ENCODE measurements around the gene PALM. TPM values are rescaled to one million over a fixed set of nuclear protein-coding genes. Genes with fewer than 3 reads are reported as not detected.
"Not testable (repeated sequence)": the region's sequence is repeated elsewhere in the genome, so short reads cannot be mapped to it uniquely, and the experiment has no call there.

The PALM gene
- total RNA-seq, 2 experiments from 2014 or later = not detected

- no peaks in the 10 kb centered on the region for H3K27me3 Mint-ChIP-seq
- peaks cover 5% of the 10 kb centered on the region for H3K4me1 Mint-ChIP-seq
- ChIA-PET POLR2A (no interaction called here), CTCF (no interaction called here)
- peaks cover 1% of the 10 kb centered on the region for H3K9me3 Mint-ChIP-seq
- no peak for DNase-seq
- no peaks in the 10 kb centered on the region for H3K36me3 Mint-ChIP-seq (ENCODE audit: low read depth)
- H3K27ac Mint-ChIP-seq = no peak overlapping the region
- no peak overlapping the region for H3K4me3 Mint-ChIP-seq
Observed at GRCh38 chr19:738509-739128, 29.9 kb downstream of the PALM start.

DNA sequence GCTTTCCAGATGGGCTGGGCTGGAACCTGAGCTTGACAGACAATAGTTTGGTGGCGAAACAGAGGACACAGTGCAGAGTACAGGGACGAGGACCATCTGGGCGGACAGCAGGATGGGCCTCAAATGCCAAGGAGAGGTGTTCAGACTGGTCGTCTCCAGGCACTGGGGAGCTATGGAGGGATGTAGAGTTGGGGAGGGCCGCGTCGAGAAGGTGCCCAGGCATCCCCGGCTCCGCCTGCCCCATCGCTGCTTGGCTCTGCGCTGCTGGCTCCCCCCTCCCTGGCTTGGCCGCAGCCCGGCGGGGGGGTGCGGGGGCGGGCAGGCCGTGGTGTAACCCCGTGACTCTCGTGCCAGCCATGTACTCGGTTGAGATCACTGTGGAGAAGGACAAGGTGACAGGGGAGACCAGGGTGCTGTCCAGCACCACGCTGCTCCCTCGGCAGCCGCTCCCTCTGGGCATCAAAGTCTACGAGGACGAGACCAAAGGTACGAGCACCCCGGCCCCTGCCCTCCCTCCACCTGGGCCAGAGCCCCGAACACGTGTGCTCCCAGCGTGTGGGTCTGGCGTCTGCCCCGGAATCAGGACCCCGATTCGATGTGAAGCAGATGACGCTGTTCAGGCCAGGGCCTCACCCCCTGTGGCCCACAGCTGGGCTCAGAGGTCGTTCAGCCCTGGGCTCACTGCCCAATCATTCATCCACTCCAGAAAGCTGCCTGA lies 31.4 kb downstream of the PALM start:
- H3K4me1 Mint-ChIP-seq = no peaks in the 10 kb centered on the region
- ChIA-PET CTCF (no interaction called here), POLR2A (interaction anchor here (0.7 kb wide), 1 partner anchor 60 kb away, joined by 3 read pairs; no protein-coding TSS in a partner anchor)
- no peak for DNase-seq
- no peaks in the 10 kb centered on the region for H3K36me3 Mint-ChIP-seq (ENCODE audit: low read depth)
- no peaks in the 10 kb centered on the region for H3K27me3 Mint-ChIP-seq
- peaks cover 7% of the 10 kb centered on the region for H3K9me3 Mint-ChIP-seq
- H3K4me3 Mint-ChIP-seq = no peak overlapping the region
- no peak overlapping the region for H3K27ac Mint-ChIP-seq

GRCh38 chr19:740816-741505 lies 32.2 kb downstream of the PALM start:
- H3K27ac Mint-ChIP-seq; H3K4me3 Mint-ChIP-seq; DNase-seq; H3K9me3 Mint-ChIP-seq; H3K4me1 Mint-ChIP-seq; H3K27me3 Mint-ChIP-seq; H3K36me3 Mint-ChIP-seq (ENCODE audit: low read depth); CTCF ChIA-PET; POLR2A ChIA-PET: not testable (repeated sequence)

- no peak for DNase-seq
- Mint-ChIP-seq H3K36me3 (ENCODE audit: low read depth) (no peaks in the 10 kb centered on the region), H3K4me1 (no peaks in the 10 kb centered on the region), H3K27ac (no peak overlapping the region), H3K27me3 (no peaks in the 10 kb centered on the region), H3K4me3 (no peak overlapping the region), H3K9me3 (peaks cover 9% of the 10 kb centered on the region)
- CTCF ChIA-PET = no interaction called here
- POLR2A ChIA-PET = no interaction called here
Observed at GRCh38 chr19:741506-742131, 32.9 kb downstream of the PALM start.

DNA sequence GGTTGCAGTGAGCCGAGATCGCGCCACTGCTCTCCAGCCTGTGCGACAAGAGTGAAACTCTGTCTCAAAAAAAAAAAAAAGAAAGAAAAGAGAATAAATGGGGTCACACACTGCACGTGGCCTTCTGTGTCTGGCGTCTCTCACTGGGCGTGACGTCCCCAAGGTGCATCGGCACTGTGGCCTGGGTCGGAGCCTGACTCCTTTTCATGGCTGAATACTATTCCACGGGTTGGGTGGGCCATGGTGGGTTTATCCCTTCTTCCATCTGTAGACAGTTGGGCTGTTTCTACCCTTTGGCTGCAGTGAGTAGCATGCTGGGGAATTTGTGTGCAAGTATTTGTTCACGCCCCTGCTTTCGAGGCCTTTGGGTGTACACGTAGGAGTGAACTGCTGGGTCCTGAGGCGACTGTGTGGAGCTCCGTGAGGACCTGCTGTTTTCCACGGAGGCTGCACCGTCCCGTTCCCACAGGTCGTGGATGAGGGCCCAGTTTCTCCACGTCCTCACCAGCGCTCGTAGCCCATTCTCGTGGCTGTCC lies 33.9 kb downstream of the PALM start:
- Mint-ChIP-seq H3K4me3 (no peak overlapping the region), H3K36me3 (ENCODE audit: low read depth) (no peaks in the 10 kb centered on the region), H3K9me3 (peaks cover 9% of the 10 kb centered on the region), H3K4me1 (no peaks in the 10 kb centered on the region), H3K27me3 (no peaks in the 10 kb centered on the region), H3K27ac (no peak overlapping the region)
- ChIA-PET POLR2A (no interaction called here), CTCF (no interaction called here)
- DNase-seq = no peak

GRCh38 chr19:743168-743687 lies 34.5 kb downstream of the PALM start:
- CTCF ChIA-PET = no interaction called here
- Mint-ChIP-seq H3K36me3 (ENCODE audit: low read depth) (no peaks in the 10 kb centered on the region), H3K27ac (no peak overlapping the region), H3K4me1 (no peaks in the 10 kb centered on the region), H3K9me3 (peaks cover 9% of the 10 kb centered on the region), H3K4me3 (no peak overlapping the region), H3K27me3 (no peaks in the 10 kb centered on the region)
- POLR2A ChIA-PET = no interaction called here
- no peak for DNase-seq

GRCh38 chr19:745138-745537 lies 36.4 kb downstream of the PALM start:
- DNase-seq; CTCF ChIA-PET; H3K27ac Mint-ChIP-seq; H3K36me3 Mint-ChIP-seq (ENCODE audit: low read depth); H3K4me3 Mint-ChIP-seq; H3K4me1 Mint-ChIP-seq; H3K9me3 Mint-ChIP-seq; H3K27me3 Mint-ChIP-seq: not testable (repeated sequence)
- POLR2A ChIA-PET = interaction anchor here (1.3 kb wide), 1 partner anchor 82 kb away, joined by 3 read pairs; the partner anchor contains the start of gene RNF126

DNA sequence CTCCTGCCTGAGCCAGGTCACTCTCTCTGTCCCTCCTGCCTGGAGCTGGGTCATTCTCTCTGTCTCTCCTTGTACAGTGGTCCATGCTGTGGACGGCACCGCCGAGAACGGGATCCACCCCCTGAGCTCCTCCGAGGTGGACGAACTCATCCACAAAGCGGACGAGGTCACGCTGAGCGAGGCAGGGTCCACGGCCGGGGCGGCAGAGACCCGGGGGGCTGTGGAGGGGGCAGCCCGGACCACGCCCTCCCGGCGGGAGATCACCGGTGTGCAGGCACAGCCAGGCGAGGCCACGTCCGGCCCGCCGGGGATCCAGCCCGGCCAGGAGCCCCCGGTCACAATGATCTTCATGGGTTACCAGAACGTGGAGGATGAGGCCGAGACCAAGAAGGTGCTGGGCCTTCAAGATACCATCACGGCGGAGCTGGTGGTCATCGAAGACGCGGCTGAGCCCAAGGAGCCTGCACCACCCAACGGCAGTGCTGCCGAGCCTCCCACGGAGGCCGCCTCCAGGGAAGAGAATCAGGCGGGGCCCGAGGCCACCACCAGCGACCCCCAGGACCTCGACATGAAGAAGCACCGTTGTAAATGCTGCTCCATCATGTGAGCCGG lies 37.6 kb downstream of the PALM start:
- H3K4me3 Mint-ChIP-seq = no peak overlapping the region
- no peak overlapping the region for H3K27ac Mint-ChIP-seq
- no peaks in the 10 kb centered on the region for H3K4me1 Mint-ChIP-seq
- peaks cover 9% of the 10 kb centered on the region for H3K9me3 Mint-ChIP-seq
- no peak for DNase-seq
- H3K36me3 Mint-ChIP-seq (ENCODE audit: low read depth) = no peaks in the 10 kb centered on the region
- no peaks in the 10 kb centered on the region for H3K27me3 Mint-ChIP-seq
- ChIA-PET POLR2A (interaction anchor here (1.3 kb wide), 1 partner anchor 83 kb away, joined by 3 read pairs; the partner anchor contains the start of gene RNF126), CTCF (interaction anchor here (0.5 kb wide), 1 partner anchor 126 kb away, joined by 3 read pairs; no protein-coding TSS in a partner anchor)

DNA sequence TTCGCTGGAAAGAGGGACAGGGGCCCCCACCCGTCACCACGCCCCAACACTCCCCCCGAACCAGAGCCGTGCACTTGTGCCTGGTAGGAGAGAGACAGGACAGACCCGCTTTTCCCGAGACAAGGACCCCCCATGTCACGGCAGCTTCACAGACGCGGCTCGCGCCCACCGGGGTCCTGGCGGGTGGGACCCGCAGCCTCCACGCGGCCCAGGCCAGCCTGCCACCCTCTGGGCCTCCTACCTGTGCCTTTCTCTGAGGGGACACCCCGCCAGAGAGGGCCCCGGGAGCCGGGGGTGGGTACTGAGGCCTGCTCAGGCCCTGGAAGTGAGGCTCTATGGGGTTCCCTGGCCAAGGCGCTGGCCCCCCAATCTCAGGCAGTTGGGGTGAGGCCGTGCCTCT lies 38.2 kb downstream of the PALM start:
- Mint-ChIP-seq H3K36me3 (ENCODE audit: low read depth) (no peaks in the 10 kb centered on the region), H3K27me3 (no peaks in the 10 kb centered on the region)
- CTCF ChIA-PET = no interaction called here

DNA sequence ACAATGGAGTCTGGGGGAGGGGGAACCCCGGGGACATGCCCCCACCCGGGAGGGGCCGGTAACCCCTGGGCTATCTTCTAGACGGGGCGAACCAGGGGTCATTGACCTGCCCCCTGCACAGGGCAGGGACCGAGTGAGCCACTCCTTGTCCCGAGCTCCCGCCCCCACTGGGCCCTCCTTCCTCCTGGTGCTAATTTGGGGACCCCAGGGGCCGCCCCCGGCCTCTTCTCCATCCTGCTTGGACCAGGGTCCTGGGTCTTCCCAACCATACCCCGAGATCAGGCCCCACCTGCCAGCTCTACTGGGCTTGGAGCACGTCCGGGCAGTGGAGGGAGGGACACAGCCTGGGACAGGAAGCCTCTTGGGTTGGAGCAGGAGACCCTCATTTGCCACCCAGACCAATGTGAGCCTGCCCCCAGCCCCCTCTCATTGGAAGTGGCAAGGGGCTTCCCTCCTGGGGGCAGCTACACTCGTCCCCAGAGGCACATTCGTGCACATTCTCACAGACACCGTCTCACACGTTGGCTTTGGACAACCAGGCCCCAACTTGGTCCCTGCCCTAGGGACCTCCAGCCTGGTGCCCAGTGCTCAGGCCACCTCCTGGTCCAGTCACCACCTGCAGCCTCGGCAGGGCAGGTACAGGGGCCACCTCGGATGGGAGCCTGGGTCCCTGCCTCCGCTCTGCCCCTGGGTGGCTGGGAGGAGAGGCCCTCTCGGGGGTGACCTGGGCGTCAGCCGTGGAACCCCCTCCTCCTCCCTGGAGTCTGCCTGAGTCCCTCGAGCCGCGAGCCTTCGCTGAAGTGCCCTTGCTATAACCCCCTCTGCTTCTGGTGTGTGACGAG lies 38.9 kb downstream of the PALM start:
- no peak overlapping the region for H3K27ac Mint-ChIP-seq
- no peak for DNase-seq
- no peaks in the 10 kb centered on the region for H3K36me3 Mint-ChIP-seq (ENCODE audit: low read depth)
- no peaks in the 10 kb centered on the region for H3K4me1 Mint-ChIP-seq
- no peak overlapping the region for H3K4me3 Mint-ChIP-seq
- CTCF ChIA-PET = no interaction called here
- no peaks in the 10 kb centered on the region for H3K27me3 Mint-ChIP-seq
- peaks cover 9% of the 10 kb centered on the region for H3K9me3 Mint-ChIP-seq
- POLR2A ChIA-PET = no interaction called here

More for the DNA sequence above, 38.2 kb downstream of the PALM start:
- no peak for DNase-seq
- H3K9me3 Mint-ChIP-seq = peaks cover 9% of the 10 kb centered on the region
- H3K4me1 Mint-ChIP-seq = no peaks in the 10 kb centered on the region
- H3K27ac Mint-ChIP-seq = no peak overlapping the region
- POLR2A ChIA-PET = no interaction called here
- no peak overlapping the region for H3K4me3 Mint-ChIP-seq

DNA sequence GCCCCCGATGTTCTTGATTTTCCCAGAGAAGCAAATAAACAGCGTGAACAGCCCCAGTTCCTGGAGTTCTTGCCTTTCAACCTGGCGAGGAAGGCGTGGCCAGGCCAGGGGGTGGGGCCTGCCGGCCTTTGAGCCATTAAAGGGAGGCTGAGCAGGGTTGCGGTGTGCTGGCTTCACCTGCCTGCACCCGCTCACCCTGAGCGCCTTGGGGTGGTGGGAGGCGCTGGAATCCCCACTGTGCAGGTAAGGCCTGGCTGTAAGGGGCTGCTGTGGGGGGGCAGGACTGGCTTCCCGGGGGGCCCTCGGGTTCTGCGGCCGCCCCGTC lies 39.5 kb downstream of the PALM start:
- Mint-ChIP-seq H3K4me3 (no peak overlapping the region), H3K27ac (no peak overlapping the region), H3K4me1 (no peaks in the 10 kb centered on the region), H3K9me3 (peaks cover 9% of the 10 kb centered on the region), H3K36me3 (ENCODE audit: low read depth) (no peaks in the 10 kb centered on the region), H3K27me3 (no peaks in the 10 kb centered on the region)
- DNase-seq = no peak
- CTCF ChIA-PET = no interaction called here
- POLR2A ChIA-PET = no interaction called here

DNA sequence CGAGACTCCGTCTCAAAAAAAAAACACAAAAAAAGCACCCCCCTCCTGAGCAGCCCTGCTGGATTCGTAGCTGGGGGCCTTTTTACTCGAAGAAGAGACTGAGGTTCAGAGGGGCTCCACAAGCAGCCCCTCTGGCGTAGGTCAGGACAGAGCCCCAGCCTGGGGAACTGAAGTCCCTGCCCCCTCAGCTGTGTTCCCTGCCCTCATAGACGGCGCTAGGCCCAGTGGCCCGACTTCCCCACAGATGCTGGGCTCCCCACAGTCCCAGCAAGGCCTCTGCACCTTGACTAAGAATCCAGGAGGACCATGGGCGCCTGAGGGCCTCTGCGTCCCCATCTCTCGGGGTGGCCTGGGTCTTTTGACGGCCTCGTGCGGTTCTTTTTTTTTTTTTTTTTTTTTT lies 41.1 kb downstream of the PALM start:
- ChIA-PET POLR2A (no interaction called here), CTCF (no interaction called here)
- no peaks in the 10 kb centered on the region for H3K27me3 Mint-ChIP-seq
- H3K9me3 Mint-ChIP-seq = peaks cover 2% of the 10 kb centered on the region
- H3K4me3 Mint-ChIP-seq = no peak overlapping the region
- no peak overlapping the region for H3K27ac Mint-ChIP-seq
- no peaks in the 10 kb centered on the region for H3K4me1 Mint-ChIP-seq
- DNase-seq = no peak
- no peaks in the 10 kb centered on the region for H3K36me3 Mint-ChIP-seq (ENCODE audit: low read depth)

Measured in activated CD4-positive, alpha-beta memory T cell treated with anti-CD3 and anti-CD28 coated beads, Interleukin-2, amount 10 ng/mL, durations not matched to agents 7 days and 5 days (primary cell).